ENCODE results near the gene PRKAG2.
"Not testable (repeated sequence)": the region's sequence is repeated elsewhere in the genome, so short reads cannot be mapped to it uniquely, and the experiment has no call there.

PRKAG2 gene

GRCh38 chr7:151850491-151851124 is 26.3 kb downstream of the PRKAG2 start:
- no peak for DNase-seq

- DNase-seq = no peak
Measured at GRCh38 chr7:151849879-151850260, 27.0 kb downstream of the PRKAG2 start.

DNA sequence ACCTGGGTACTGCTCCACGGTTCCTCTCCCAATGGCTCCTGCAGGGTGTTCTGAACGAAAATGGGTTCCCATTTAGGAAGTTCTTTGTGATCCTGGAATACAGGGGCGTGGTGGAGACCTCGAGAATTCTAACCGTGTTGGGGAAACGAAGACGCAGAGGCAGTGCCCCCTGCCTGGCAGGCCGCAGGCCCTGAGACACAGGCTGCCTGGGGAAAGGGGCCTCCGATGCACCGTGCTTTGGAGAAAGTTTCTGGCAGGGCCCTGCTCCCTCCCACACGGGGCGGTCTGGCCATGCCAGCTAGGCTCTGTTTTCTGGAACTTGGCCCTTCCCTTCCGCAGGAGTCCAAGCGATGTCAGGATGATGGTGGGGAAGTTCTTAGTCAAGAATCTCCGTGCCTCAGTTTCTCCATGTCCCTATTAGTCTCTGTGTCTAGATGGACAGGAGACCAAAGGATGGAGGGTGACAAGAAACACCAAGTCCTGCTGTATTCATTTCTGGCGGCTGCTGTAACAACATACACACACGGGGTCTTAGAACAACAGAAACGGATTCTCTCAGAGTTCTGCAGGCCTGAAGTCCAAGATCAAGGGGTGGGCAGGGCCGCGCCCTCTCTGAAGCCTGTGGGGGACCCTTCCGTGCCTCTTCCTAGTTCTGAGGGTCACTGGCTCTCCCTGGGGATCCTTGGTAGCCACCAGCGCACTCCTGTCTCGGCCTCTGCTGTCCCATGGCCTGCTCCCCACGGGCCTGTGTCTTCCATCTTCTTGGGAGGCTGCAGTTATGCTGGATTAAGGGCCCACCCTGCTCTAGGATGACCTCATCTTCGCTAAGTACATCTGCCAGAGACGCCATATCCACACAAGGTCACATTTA is 27.7 kb downstream of the PRKAG2 start:
- no peak for DNase-seq

- no peak for DNase-seq
Measured at GRCh38 chr7:151847681-151848081, 29.2 kb downstream of the PRKAG2 start.

DNA sequence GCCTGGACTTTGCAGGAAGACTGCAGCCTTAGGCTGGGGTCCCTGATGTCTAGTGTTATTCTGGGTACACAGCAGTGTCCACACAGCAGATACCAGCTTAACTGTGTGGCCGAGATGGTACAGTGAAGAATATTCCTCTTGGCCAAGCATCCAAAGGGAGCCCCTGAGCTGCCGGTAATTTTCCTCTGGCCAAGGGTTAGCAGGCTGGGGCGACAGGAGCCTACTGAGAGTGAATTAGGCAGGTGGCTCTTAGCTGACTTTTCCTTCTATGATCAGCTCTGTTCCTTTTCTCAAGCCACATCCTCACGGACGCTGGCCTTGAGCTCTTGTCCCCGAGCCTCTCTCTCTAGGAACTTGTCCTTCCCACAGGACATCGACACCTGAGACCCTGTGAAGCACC is 29.8 kb downstream of the PRKAG2 start:
- no peak for DNase-seq

DNA sequence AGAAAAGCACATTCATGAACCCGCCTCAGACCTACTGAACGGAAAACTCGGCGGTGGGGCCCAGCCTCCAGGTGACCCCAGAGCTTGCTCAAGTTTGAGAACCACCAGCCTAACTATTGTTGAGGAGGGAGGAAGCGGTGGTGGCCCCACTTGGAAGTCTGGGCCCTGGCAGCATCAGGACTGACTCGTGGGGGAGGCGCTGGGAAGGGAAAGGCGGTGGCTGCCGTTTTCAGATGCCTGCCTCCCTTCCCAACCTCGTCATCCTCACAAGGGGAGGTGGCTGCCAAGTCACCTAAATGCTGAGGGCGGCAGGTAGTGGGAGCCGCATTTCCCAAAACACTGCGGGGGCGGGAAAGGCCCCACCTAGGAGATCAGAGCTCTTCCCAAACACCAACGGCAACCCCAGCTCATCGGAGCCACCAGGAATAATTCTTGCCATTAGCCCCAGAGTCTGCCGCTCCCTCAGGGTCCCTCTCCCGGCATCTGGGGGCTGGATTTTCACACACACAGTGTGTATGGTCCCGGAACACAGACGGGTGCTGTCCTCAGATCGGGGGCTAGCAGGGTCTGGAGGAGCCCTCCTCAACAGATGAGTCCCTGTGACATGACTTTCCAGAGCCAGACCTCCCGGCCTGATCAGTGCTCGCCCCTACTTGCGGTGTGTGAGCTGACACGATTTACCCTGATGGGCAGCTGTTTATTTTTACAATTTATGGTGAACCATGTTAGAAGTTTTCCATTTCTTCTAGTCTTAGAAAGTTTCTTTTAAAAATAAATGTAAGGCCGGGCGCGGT is 31.3 kb downstream of the PRKAG2 start:
- no peak for DNase-seq

DNA sequence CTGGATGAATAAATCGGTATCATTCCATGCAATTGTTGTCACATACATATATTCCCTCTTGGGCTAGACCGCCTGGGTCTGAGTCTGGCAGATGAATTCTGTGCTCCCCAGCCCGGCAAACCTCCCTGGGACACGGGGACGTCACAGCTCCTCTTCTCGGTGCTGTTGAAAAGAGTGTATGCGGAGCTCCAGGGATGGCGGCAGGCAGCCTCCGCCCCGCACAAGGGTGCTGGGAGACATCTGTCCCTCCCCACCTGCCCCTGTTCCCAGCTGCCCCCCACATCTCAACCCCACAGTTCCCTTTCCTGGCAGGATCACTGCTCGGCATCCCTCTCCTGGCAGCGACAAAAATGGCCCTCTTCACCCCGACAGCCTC is 32.1 kb downstream of the PRKAG2 start:
- DNase-seq = no peak

DNA sequence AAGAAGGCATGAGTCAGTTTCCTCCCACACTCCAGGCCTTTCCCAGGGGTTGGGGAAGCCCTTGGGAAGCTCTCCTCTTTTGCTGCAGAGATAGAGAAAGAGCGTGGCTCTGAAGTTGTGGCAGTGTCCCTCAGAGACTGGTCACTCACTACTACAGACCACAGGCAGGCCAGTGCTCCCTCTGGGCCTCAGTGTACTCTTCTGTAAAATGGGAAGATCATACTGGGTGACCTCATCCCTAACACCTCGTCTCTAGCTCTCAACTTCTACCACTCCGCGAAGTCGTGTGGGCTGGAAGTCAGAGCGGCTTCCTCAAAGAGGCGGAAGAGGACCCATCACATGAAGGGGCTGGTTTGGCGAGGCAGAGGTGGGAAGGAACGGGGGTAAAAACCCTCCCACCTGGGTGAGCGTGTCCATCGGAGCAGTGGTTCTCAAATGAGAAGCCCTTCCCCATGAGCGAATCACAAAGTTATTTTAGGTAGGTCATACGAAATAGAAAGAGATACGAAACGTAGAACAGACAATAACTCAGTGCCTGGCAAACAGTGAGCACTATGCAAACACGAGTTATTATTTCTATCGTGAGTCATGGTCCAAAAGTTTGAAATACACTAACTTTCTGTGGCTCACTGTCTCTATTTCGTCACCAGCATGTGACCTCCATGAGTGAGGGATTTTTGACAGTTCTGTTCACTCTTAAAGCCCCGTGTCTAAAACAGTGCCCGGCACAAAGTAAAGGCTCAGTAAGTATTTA is 32.7 kb downstream of the PRKAG2 start:
- DNase-seq = peak; percentile 25

DNA sequence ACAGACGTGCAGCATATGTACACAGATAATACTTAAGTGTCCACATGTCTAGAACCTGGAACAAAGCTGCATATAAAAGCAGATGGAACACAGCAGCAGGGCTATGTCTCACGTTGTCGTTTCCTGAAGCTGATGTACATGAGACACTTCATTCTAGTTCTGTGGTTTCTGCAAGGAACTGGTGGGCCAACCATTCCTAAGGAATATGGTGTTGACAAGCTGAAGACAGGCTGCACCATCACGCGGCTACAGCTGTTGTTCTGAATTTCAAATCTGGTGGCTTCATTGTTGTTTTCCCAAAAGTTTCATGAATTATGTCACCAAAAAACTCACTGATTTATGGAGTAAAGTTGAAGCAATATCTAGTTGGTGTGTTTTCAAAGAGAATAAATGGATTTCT is 33.7 kb downstream of the PRKAG2 start:
- DNase-seq = peak; percentile 9

DNA sequence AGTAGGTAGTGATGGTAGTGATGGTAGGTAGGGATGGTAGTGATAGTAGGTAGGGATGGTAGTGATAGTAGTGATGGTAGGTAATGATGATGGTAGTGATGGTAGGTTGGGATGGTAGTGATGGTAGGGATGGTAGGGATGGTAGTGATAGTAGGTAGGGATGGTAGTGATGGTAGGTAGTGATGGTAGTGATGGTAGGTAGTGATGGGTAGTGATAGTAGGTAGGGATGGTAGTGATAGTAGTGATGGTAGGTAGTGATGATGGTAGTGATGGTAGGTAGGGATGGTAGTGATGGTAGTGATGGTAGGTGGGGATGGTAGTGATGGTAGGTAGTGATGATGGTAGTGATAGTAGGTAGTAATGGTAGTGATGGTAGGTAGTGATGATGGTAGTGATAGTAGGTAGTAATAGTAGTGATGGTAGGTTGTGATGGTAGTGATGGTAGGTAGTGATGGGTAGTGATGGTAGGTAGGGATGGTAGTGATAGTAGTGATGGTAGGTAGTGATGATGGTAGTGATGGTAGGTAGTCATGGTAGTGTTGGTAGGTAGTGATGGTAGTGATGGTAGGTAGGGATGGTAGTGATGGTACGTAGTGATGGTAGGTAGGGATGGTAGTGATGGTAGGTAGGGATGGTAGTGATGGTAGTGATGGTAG is 35.4 kb downstream of the PRKAG2 start:
- not testable (repeated sequence) for DNase-seq

DNA sequence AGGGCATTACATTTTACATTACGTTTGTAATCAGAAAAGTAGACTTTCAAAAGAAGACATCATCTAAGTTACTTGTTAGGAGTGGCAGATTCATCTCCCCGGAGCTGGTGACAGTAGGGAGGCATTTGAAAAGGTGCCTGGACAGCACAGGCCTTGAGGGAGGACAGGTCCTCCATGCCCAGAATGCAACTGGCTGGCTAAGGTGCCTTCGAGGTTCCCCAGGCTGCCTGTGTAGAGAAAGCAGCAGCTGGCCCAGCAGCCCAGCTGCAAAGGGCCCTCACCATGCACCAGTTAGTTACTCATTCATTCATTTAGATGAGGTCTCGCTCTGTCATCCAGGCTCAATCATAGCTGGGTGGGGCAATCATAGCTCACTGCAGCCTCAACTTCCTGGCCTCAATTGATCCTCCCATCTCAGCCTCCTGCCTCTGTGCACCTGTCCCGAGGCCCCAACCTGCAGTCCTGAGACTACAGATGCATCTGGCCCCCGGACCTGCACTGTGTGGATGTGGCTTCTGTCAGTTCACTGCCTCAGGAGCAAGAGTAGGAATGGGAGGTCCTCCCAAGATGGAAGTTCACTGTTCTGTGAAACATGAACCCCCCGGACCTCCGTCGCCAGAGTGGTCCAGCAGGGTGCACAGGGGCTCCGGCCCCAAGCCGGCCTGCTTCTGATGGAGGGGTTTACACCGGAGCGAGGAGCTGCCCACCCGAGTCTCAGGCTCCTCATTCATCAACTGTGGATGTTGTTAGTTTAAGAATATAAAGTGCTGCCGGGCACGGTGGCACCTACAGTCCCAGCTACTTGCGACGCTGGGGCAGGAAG is 36.6 kb downstream of the PRKAG2 start:
- DNase-seq = no peak

DNA sequence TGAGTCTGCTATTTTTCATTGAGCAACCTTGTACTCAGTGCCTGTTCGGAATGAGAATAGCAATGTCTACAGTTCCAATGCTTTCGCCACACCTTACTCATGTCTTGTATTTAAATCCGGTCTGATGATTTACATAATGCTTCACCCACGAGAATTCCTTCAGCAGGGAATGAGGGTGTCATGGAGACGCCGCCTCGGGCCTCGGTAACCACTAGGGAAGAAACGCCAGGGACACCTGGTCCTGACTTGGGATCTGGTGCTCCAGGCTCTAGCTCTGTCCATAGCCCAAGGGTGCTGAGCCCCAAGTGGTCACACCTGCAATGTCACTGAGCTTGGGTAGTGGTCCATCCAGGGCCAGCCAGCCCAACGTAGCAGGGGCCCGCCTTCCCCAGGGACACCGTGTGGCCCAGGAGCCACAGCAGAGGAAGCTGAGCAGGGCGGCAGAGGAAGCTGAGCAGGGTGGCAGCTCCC is 37.4 kb downstream of the PRKAG2 start:
- DNase-seq = no peak

DNA sequence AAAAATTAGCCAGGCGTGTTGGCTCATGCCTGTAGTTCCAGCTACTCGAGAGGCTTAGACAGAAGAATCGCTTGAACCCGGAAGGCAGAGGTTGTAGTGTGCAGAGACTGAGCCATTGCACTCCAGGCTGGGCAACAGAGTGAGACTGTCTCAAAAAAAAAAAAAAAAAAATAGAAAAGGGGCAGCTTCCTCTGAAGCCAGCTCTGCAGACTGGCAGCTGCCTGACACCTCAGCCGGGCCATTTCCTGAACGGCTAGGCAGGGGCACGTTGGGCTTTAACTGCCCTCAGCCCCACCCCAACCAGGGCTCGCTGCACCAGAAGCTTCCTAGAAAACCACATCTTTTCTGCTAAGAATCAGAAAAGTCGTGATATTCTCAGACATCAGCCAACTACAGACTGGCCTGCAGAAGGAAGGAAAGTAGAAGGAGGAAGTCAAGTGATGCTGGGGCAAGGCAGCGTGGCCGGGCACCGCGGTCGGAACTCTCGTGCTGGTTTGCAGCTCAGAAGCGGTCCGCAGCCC is 38.0 kb downstream of the PRKAG2 start:
- DNase-seq = no peak

DNA sequence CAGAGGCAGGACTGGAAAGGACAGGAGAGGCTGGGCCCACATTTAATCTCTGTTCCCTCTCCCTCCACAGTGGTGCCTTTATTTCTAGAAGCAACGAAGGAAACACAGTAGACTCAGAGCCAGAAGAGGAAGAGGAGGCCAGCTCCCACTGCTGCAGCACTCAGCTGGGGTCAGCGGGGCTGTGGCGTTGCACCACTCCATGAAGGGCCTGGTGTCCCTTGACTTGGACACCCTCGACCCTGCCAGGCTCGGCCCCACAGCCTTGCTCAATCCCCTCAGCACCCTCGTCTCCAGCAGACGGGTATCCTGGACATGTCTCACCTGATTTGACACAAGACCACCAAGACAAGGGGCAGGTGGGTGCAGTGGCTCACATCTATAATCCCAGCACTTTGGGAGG is 38.8 kb downstream of the PRKAG2 start:
- DNase-seq = no peak

- no peak for DNase-seq
Measured at GRCh38 chr7:151837285-151838042, 39.5 kb downstream of the PRKAG2 start.

DNA sequence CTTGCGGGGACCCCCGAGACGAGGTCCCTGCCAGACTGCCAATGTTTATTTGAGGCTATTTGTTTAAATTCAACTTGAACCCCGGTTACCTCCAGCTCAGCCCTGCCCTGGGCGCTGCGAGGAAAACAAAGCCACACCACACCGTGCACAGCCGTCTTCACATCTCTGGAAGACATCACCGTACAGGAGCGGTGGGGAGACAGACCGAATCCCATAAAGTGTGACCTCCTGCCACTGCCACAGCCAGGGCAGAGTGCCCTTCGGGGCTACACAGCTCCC is 40.0 kb downstream of the PRKAG2 start:
- DNase-seq = no peak

DNA sequence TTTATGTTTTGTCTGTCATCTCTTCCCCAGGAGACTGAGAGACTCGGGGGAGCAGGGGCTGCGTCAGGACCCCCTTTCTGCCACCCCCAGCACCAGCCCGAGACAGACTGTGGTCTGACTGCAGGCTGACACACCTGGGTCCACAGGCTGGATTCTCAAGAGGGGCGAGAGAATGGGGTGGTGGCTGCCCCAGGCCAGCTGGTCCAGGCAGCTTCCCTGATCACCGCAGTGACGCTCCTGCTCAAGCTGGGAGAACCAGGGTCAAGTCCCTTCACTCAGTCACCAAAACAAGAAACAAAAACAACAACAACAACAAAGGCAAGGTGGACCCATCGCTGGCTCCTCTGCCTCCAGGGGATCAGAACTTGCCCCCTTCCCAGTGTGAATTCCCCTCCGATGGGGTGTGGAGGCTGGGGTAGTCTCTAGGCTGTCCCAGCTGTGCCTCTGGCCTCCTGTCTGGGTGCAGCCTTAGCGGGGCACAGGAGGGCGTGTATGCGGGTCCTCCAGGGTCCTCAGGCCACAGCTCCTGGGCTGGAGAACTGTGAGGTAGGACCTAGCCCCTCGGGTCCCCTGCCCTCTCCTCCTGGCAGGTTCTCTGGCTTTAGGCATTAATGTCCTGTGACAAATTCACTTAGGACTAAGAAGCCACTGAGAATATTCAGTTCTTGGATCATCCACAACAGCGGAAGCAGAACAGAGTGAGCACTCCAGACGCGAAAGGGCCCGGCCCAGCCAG is 40.6 kb downstream of the PRKAG2 start:
- no peak for DNase-seq

GRCh38 chr7:151835636-151836035 is 41.3 kb downstream of the PRKAG2 start:
- DNase-seq = no peak

DNA sequence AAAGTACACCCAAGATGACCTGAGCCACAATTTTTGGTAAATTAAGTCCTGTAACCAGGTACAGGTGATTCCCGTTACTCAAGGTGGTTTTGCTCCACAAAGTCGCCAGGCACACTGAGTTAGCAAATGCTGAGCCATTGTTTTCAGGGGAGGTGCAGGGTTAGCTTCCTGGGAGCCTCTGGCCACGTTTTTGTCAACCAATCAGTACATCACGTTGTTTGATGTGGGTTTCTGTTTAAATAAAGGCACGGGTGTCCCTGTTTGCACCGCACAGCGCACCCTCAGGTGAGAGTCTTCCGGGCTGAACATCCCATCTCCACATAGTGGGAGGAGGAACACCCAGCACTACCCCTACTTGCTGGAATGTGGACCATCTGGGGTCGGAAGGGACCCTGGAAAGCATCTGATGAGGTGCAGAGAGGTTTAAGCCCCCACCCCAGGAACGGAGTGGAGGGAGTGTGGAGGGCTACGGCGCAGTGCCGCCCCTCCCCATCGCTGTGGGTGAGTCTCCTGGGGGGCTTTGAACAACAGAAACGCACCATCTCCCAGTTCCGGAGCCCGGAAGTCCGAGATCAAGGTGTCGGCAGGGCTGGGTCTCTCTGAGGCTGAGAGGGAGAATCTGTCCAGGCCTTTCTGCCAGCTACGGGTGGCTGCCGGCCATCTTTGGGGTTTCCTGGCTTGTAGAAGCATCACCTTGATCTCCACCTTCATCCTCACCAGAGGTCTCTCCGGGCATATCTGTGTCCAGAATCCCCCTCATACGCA is 42.5 kb downstream of the PRKAG2 start:
- no peak for DNase-seq

Measured in fibroblast of skin of abdomen (primary cell).